MM.1S (cell line): Measurements from ENCODE around the gene NCK1.

Experiments used
- DNase-seq: peaks from one replicate; pipeline ENCODE4 v3.0.0-alpha.2; 2015
- H2AFZ ChIP-seq: fragments of 300-600 bp; sonication (generic); 2 replicates; pipeline ENCODE4 v1.6.0; 2016; ENCODE audit warnings: antibody characterized with exemption, low read length
- H3F3A ChIP-seq: fragments of 300-600 bp; sonication (generic); 2 replicates; pipeline ENCODE4 v1.6.1; 2016; ENCODE audit warnings: mild to moderate bottlenecking, antibody characterized with exemption, low read length, moderate library complexity, mixed read lengths; ENCODE audit not compliant: insufficient read depth
- H3K27ac ChIP-seq: fragments of 300-600 bp; sonication (generic); 2 replicates; pipeline ENCODE4 v1.5.1; 2016; ENCODE audit warnings: mild to moderate bottlenecking, low read length
- H3K27me3 ChIP-seq: fragments of 300-600 bp; sonication (generic); replicated peaks from 2 replicates; pipeline ENCODE4 v1.6.0; 2016; ENCODE audit warnings: low read length; ENCODE audit not compliant: insufficient read depth
- H3K36me3 ChIP-seq: fragments of 300-600 bp; sonication (generic); replicated peaks from 2 replicates; pipeline ENCODE4 v1.6.1; 2016; ENCODE audit warnings: mild to moderate bottlenecking, low read length, mixed read lengths; ENCODE audit not compliant: insufficient read depth
- H3K4me1 ChIP-seq: fragments of 300-600 bp; sonication (generic); 2 replicates; pipeline ENCODE4 v1.6.1; 2016; ENCODE audit warnings: low read length, mixed read lengths
- H3K4me2 ChIP-seq: fragments of 300-600 bp; sonication (generic); 2 replicates; pipeline ENCODE4 v1.6.0; 2016; ENCODE audit warnings: low read depth, low read length
- H3K4me3 ChIP-seq: fragments of 300-600 bp; sonication (generic); 2 replicates; pipeline ENCODE4 v1.5.1; 2016; ENCODE audit warnings: low read length, mixed read lengths
- H3K79me2 ChIP-seq: fragments of 300-600 bp; sonication (generic); 2 replicates; pipeline ENCODE4 v1.6.1; 2016; ENCODE audit warnings: mixed run types, low read length, mixed read lengths
- H3K9ac ChIP-seq: fragments of 300-600 bp; sonication (generic); 2 replicates; pipeline ENCODE4 v1.6.1; 2016; ENCODE audit warnings: low read length, mixed read lengths
- H3K9me2 ChIP-seq: fragments of 300-600 bp; sonication (generic); replicated peaks from 2 replicates; pipeline ENCODE4 v1.6.1; 2016; ENCODE audit warnings: mild to moderate bottlenecking, low read length, mixed read lengths; ENCODE audit not compliant: insufficient read depth
- H3K9me3 ChIP-seq: fragments of 300-600 bp; sonication (generic); replicated peaks from 2 replicates; pipeline ENCODE4 v1.6.1; 2016; ENCODE audit warnings: mild to moderate bottlenecking, low read length, mixed read lengths; ENCODE audit not compliant: insufficient read depth
- H4K20me1 ChIP-seq: fragments of 300-600 bp; sonication (generic); 2 replicates; pipeline ENCODE4 v1.6.1; 2016; ENCODE audit warnings: mild to moderate bottlenecking, low read length, moderate library complexity, mixed read lengths; ENCODE audit not compliant: insufficient read depth
- EZH2 ChIP-seq: fragments of 300-600 bp; sonication (generic); optimal IDR thresholded peaks from 2 replicates; pipeline ENCODE3; 2017; ENCODE audit warnings: low read depth, mild to moderate bottlenecking, antibody characterized with exemption, low read length, mixed read lengths
- EZH2phosphoT487 ChIP-seq: fragments of 300-600 bp; sonication (generic); IDR thresholded peaks from 2 replicates; pipeline ENCODE4 v1.6.1; 2018; ENCODE audit warnings: antibody characterized with exemption, low read length
- TF ChIP-seq, protein P1 (sequence below): fragments of 300-600 bp; sonication (generic); IDR thresholded peaks from 2 replicates; pipeline ENCODE4 v1.5.1; 2016; ENCODE audit warnings: antibody characterized with exemption, low read length, mixed read lengths

NCK1 gene

DNA sequence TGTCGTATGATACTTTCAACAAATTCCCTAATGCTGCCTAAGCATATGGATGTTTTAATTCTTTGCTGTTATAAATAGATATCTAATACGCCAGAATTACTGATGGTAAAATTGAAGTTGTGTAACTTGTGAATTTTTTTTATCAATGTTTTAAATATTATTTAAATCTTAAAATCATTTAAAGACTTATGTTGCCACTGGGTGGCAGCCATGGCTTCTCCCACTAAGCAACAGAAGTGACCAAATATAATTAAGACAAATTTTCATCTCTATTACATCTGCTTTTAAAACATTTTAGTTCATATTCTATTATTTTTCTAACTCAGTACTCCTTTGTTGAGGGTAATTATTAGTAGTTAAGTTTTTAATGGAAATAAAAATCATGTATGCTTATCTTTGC is 87.7 kb downstream of the NCK1 start:
- H3K27me3 ChIP-seq, result no peaks in the 10 kb centered on the region
- no peak for TF ChIP-seq EZH2phosphoT487
- TF ChIP-seq, protein P1, sequence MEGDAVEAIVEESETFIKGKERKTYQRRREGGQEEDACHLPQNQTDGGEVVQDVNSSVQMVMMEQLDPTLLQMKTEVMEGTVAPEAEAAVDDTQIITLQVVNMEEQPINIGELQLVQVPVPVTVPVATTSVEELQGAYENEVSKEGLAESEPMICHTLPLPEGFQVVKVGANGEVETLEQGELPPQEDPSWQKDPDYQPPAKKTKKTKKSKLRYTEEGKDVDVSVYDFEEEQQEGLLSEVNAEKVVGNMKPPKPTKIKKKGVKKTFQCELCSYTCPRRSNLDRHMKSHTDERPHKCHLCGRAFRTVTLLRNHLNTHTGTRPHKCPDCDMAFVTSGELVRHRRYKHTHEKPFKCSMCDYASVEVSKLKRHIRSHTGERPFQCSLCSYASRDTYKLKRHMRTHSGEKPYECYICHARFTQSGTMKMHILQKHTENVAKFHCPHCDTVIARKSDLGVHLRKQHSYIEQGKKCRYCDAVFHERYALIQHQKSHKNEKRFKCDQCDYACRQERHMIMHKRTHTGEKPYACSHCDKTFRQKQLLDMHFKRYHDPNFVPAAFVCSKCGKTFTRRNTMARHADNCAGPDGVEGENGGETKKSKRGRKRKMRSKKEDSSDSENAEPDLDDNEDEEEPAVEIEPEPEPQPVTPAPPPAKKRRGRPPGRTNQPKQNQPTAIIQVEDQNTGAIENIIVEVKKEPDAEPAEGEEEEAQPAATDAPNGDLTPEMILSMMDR, result peak; percentile 8
- TF ChIP-seq EZH2, result no peak

DNA sequence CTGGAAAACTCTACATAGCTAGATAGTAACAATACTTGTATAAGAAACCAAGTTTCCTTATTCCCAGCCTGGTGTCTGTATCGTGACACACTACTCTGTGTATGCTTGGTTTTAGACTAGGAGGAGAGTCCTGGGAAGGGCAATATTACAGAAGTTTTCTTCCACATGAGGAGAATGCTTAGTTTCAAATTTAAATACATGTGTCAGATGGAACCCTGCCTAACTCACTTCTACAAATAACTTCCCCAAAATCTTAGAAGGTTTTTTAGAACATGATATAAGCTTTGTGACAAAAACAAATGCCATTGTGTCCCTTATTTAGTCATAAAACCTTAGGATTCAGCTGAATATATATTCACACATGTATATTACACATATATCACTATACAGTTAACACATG is 88.6 kb downstream of the NCK1 start:
- H3K9ac ChIP-seq, result no peak overlapping the region
- no peaks in the 10 kb centered on the region for H3F3A ChIP-seq
- H3K9me3 ChIP-seq, result no peaks in the 10 kb centered on the region
- H3K36me3 ChIP-seq, result 0 out of 2 replicates have a peak, but pooled peaks cover 1% of the 10 kb centered on the region
- peaks cover 16% of the 10 kb centered on the region; the same call in 1 of the 2 replicates for H3K4me1 ChIP-seq
- H3K79me2 ChIP-seq, result no peaks in the 10 kb centered on the region
- TF ChIP-seq EZH2 (no peak), EZH2phosphoT487 (no peak)
- TF ChIP-seq, protein P1, result no peak
- H3K27me3 ChIP-seq, result no peaks in the 10 kb centered on the region
- no peak overlapping the region for H2AFZ ChIP-seq
- no peak overlapping the region for H3K27ac ChIP-seq
- no peak overlapping the region for H3K4me2 ChIP-seq
- no peak for DNase-seq
- no peaks in the 10 kb centered on the region for H4K20me1 ChIP-seq
- H3K4me3 ChIP-seq, result no peak overlapping the region
- no peaks in the 10 kb centered on the region for H3K9me2 ChIP-seq

More for the DNA sequence above, 87.7 kb downstream of the NCK1 start:
- no peak overlapping the region for H3K4me2 ChIP-seq
- peaks cover 16% of the 10 kb centered on the region; the same call in 1 of the 2 replicates for H3K4me1 ChIP-seq
- no peaks in the 10 kb centered on the region for H3K9me3 ChIP-seq
- no peak overlapping the region for H3K9ac ChIP-seq
- no peak overlapping the region for H3K4me3 ChIP-seq
- no peak overlapping the region for H2AFZ ChIP-seq
- H3F3A ChIP-seq, result no peaks in the 10 kb centered on the region
- H4K20me1 ChIP-seq, result no peaks in the 10 kb centered on the region
- H3K36me3 ChIP-seq, result peaks cover 4% of the 10 kb centered on the region; the same call in 1 of the 2 replicates
- DNase-seq, result no peak
- no peaks in the 10 kb centered on the region for H3K9me2 ChIP-seq
- H3K27ac ChIP-seq, result no peak overlapping the region
- H3K79me2 ChIP-seq, result no peaks in the 10 kb centered on the region

DNA sequence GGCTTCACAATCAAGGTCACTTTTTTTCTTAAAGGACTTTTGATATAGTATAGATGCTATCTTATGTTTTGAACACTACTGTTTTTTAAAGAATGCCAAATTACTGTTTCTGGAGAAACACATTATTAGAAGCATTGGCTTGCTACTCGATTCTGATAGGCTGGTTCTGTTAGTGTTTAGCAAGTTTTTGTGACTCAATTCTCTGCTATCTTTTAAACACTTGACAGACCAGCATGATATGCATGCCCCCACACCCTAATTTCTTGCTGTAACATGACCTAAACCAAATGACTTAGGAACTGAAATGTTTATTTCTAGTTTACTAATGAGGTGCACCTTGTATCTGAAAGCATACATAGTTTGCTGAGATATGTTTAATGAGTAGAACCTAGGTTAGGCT is 90.3 kb downstream of the NCK1 start:
- TF ChIP-seq, protein P1, result no peak
- TF ChIP-seq EZH2 (no peak), EZH2phosphoT487 (no peak)
- no peaks in the 10 kb centered on the region for H3K9me2 ChIP-seq
- H3K4me1 ChIP-seq, result peaks cover 16% of the 10 kb centered on the region; the same call in 1 of the 2 replicates
- no peaks in the 10 kb centered on the region for H3K9me3 ChIP-seq
- no peaks in the 10 kb centered on the region for H3K36me3 ChIP-seq
- no peak overlapping the region for H2AFZ ChIP-seq
- no peak overlapping the region for H3K27ac ChIP-seq
- no peak overlapping the region for H3K4me2 ChIP-seq
- no peaks in the 10 kb centered on the region for H3K79me2 ChIP-seq
- H3F3A ChIP-seq, result no peaks in the 10 kb centered on the region
- no peaks in the 10 kb centered on the region for H3K27me3 ChIP-seq
- no peak overlapping the region for H3K4me3 ChIP-seq
- DNase-seq, result no peak
- no peak overlapping the region for H3K9ac ChIP-seq
- no peaks in the 10 kb centered on the region for H4K20me1 ChIP-seq
